ENCODE measurements around the gene PDGFA.

DNA sequence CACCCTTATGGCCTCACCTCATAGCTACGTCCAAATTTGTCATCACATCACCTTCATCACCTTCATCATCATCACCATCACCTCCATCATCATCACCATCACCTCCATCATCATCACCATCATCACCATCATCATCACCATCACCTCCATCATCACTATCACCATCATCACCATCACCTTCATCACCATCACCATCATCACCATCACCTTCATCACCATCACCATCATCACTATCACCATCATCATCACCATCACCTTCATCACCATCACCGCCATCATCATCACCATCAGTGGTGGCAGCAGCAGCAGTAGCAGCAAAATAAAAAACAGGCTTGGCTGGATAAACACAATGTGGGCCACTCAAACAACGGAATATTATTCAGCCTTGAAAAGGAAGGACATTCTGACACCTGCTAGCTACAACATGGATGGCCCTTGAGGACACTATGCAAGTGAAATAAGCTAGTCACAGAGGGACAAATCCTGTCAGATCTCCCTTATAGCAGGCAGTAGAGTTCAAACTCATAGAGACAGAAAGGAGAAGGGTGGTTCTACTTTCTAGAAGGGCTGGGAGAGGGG, 47.7 kb upstream of the PDGFA start:
- no peak for TF ChIP-seq POLR2A (IDR thresholded peaks at IDR 0.05)
- TF ChIP-seq, protein P1, sequence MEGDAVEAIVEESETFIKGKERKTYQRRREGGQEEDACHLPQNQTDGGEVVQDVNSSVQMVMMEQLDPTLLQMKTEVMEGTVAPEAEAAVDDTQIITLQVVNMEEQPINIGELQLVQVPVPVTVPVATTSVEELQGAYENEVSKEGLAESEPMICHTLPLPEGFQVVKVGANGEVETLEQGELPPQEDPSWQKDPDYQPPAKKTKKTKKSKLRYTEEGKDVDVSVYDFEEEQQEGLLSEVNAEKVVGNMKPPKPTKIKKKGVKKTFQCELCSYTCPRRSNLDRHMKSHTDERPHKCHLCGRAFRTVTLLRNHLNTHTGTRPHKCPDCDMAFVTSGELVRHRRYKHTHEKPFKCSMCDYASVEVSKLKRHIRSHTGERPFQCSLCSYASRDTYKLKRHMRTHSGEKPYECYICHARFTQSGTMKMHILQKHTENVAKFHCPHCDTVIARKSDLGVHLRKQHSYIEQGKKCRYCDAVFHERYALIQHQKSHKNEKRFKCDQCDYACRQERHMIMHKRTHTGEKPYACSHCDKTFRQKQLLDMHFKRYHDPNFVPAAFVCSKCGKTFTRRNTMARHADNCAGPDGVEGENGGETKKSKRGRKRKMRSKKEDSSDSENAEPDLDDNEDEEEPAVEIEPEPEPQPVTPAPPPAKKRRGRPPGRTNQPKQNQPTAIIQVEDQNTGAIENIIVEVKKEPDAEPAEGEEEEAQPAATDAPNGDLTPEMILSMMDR (IDR thresholded peaks at IDR 0.05): no peak
- TF ChIP-seq EP300 (IDR thresholded peaks at IDR 0.05): no peak

All from ovary (tissue), 3 donors.